Activated naive CD8-positive, alpha-beta T cell treated with anti-CD3 and anti-CD28 coated beads, Interleukin-2, amount 10 ng/mL, durations not matched to agents 7 days and 5 days (primary cell): ENCODE data around the gene CACNA1F. TPM values are rescaled to one million over a fixed set of nuclear protein-coding genes. Genes with fewer than 3 reads are reported as not detected.

ENCODE experiments used
- ATAC-seq: fragments of 150-1000 bp; cut with Tn5 transposase; one replicate; pipeline ENCODE4 v1.10.0; 2021; ENCODE audit warnings: low read depth, moderate library complexity
- POLR2A ChIA-PET: fragments of 350-600 bp; sonication (Branson Sonifier 250); formaldehyde crosslinking; loops from one replicate; lab custom pipeline; 2021; ENCODE audit warnings: antibody characterized with exemption; lab: Charles Lee
- DNase-seq: peaks from one replicate; pipeline ENCODE4 v3.0.0; 2021
- H3K27ac Mint-ChIP-seq: one replicate; pipeline ENCODE4 v1.8.0; 2022; ENCODE audit warnings: mild to moderate bottlenecking, mixed read lengths
- H3K27me3 Mint-ChIP-seq: one replicate; pipeline ENCODE4 v1.8.0; 2022; ENCODE audit warnings: mild to moderate bottlenecking, moderate library complexity, mixed read lengths
- H3K36me3 Mint-ChIP-seq: one replicate; pipeline ENCODE4 v1.8.0; 2021; ENCODE audit warnings: mild to moderate bottlenecking, mixed read lengths
- H3K4me1 Mint-ChIP-seq: one replicate; pipeline ENCODE4 v1.8.0; 2021; ENCODE audit warnings: mixed read lengths
- H3K4me3 Mint-ChIP-seq: one replicate; pipeline ENCODE4 v1.8.0; 2022; ENCODE audit warnings: mild to moderate bottlenecking, moderate library complexity, mixed read lengths
- H3K9me3 Mint-ChIP-seq: one replicate; pipeline ENCODE4 v1.8.0; 2021; ENCODE audit warnings: mixed read lengths
- total RNA-seq, 2 experiments: library from RNA; stranded (reverse); gene quantifications; one replicate each; pipeline ENCODE4 v1.2.3, GENCODE V29; 2021

Gene CACNA1F
- total RNA-seq: 1 to 10 TPM; 1.7 to 2.2 TPM

- no peaks in the 10 kb centered on the region for H3K9me3 Mint-ChIP-seq
- no peak within 1 kb of the TSS for H3K4me3 Mint-ChIP-seq
- peak within 1 kb of the TSS; percentile 45 for H3K27ac Mint-ChIP-seq
- POLR2A ChIA-PET: no interaction called here
- ATAC-seq (no peak), DNase-seq (no peak)
- peaks cover 27% of the 10 kb centered on the region for H3K4me1 Mint-ChIP-seq
- H3K36me3 Mint-ChIP-seq: no peaks in the 10 kb centered on the region
- H3K27me3 Mint-ChIP-seq: no peaks in the 10 kb centered on the region
These were observed at the start of gene CACNA1F for GRCh38 chrX:49233176-49233575. Gene CACNA1F (minus strand): TSS chrX:49233340. CDS start chrX:49233309, 31 bp downstream.

- DNase-seq (no peak), ATAC-seq (no peak)
- no peak overlapping the region for H3K27ac Mint-ChIP-seq
- no peak overlapping the region for H3K4me3 Mint-ChIP-seq
- peaks cover 16% of the 10 kb centered on the region for H3K36me3 Mint-ChIP-seq
- peaks cover 26% of the 10 kb centered on the region for H3K4me1 Mint-ChIP-seq
- POLR2A ChIA-PET: interaction anchor here (0.5 to 1.0 kb wide), 2 partner anchors 9 to 15 kb away, joined by 4 read pairs; no protein-coding TSS in a partner anchor
- H3K27me3 Mint-ChIP-seq: no peaks in the 10 kb centered on the region
- no peaks in the 10 kb centered on the region for H3K9me3 Mint-ChIP-seq
These were observed 49.5 kb upstream of the CACNA1F start for GRCh38 chrX:49282647-49283011.

GRCh38 chrX:49278081-49278480 is 44.9 kb upstream of the CACNA1F start:
- POLR2A ChIA-PET: interaction anchor here (1.1 kb wide), 1 partner anchor 32 kb away, joined by 3 read pairs; no protein-coding TSS in a partner anchor
- Mint-ChIP-seq H3K27me3 (no peaks in the 10 kb centered on the region), H3K27ac (peak overlapping the region; percentile 96), H3K4me1 (peaks cover 55% of the 10 kb centered on the region), H3K4me3 (peak overlapping the region; percentile 71), H3K9me3 (no peaks in the 10 kb centered on the region), H3K36me3 (peaks cover 30% of the 10 kb centered on the region)
- DNase-seq (no peak), ATAC-seq (no peak)

GRCh38 chrX:49277535-49277830 is 44.3 kb upstream of the CACNA1F start:
- DNase-seq: no peak

GRCh38 chrX:49276671-49277534 is 43.8 kb upstream of the CACNA1F start:
- Mint-ChIP-seq H3K27me3 (no peaks in the 10 kb centered on the region), H3K27ac (peak overlapping the region; percentile 96), H3K36me3 (peaks cover 26% of the 10 kb centered on the region), H3K4me3 (peak overlapping the region; percentile 71), H3K9me3 (no peaks in the 10 kb centered on the region), H3K4me1 (peaks cover 56% of the 10 kb centered on the region)
- POLR2A ChIA-PET: interaction anchor here (1.1 to 2.8 kb wide), 2 partner anchors 10 to 33 kb away, joined by 3 to 13 read pairs; no protein-coding TSS in a partner anchor
- DNase-seq (peak; percentile 31), ATAC-seq (no peak)

More at GRCh38 chrX:49277535-49277830, 44.3 kb upstream of the CACNA1F start:
- ATAC-seq: no peak
- Mint-ChIP-seq H3K36me3 (peaks cover 27% of the 10 kb centered on the region), H3K27me3 (no peaks in the 10 kb centered on the region), H3K9me3 (no peaks in the 10 kb centered on the region), H3K27ac (peak overlapping the region; percentile 96), H3K4me3 (peak overlapping the region; percentile 71), H3K4me1 (peaks cover 56% of the 10 kb centered on the region)
- POLR2A ChIA-PET: interaction anchor here (1.1 to 2.8 kb wide), 2 partner anchors 9 to 32 kb away, joined by 3 to 13 read pairs; no protein-coding TSS in a partner anchor

GRCh38 chrX:49276207-49276606 is 43.1 kb upstream of the CACNA1F start:
- peaks cover 26% of the 10 kb centered on the region for H3K36me3 Mint-ChIP-seq

GRCh38 chrX:49273181-49273727 is 40.1 kb upstream of the CACNA1F start:
- no peak for DNase-seq
- Mint-ChIP-seq H3K4me1 (peaks cover 54% of the 10 kb centered on the region), H3K4me3 (peak overlapping the region; percentile 84), H3K27ac (peak overlapping the region; percentile 85), H3K9me3 (no peaks in the 10 kb centered on the region), H3K27me3 (no peaks in the 10 kb centered on the region), H3K36me3 (peaks cover 25% of the 10 kb centered on the region)
- POLR2A ChIA-PET: interaction anchor here (0.7 to 2.7 kb wide), 9 partner anchors 9 to 106 kb away, joined by 3 to 19 read pairs (median 4); partner anchors contain the start of gene CCDC22
- peak; percentile 9 for ATAC-seq

More at GRCh38 chrX:49276207-49276606, 43.1 kb upstream of the CACNA1F start:
- peaks cover 58% of the 10 kb centered on the region for H3K4me1 Mint-ChIP-seq
- no peak overlapping the region for H3K4me3 Mint-ChIP-seq
- peak overlapping the region; percentile 96 for H3K27ac Mint-ChIP-seq
- no peaks in the 10 kb centered on the region for H3K27me3 Mint-ChIP-seq
- no peaks in the 10 kb centered on the region for H3K9me3 Mint-ChIP-seq
- DNase-seq (no peak), ATAC-seq (no peak)
- POLR2A ChIA-PET: interaction anchor here (2.8 kb wide), 1 partner anchor 11 kb away, joined by 13 read pairs; no protein-coding TSS in a partner anchor

GRCh38 chrX:49272421-49272820 is 39.3 kb upstream of the CACNA1F start:
- DNase-seq (no peak), ATAC-seq (no peak)
- Mint-ChIP-seq H3K4me3 (peak overlapping the region; percentile 84), H3K27ac (peak overlapping the region; percentile 85), H3K27me3 (no peaks in the 10 kb centered on the region), H3K4me1 (peaks cover 52% of the 10 kb centered on the region), H3K9me3 (no peaks in the 10 kb centered on the region), H3K36me3 (peaks cover 21% of the 10 kb centered on the region)
- POLR2A ChIA-PET: interaction anchor here (1.0 to 2.7 kb wide), 6 partner anchors 10 to 106 kb away, joined by 4 to 19 read pairs (median 5); no protein-coding TSS in a partner anchor

GRCh38 chrX:49271341-49271740 is 38.2 kb upstream of the CACNA1F start:
- peak overlapping the region; percentile 84 for H3K4me3 Mint-ChIP-seq
- ATAC-seq: no peak
- POLR2A ChIA-PET: no interaction called here
- no peaks in the 10 kb centered on the region for H3K9me3 Mint-ChIP-seq
- DNase-seq: no peak
- H3K4me1 Mint-ChIP-seq: peaks cover 48% of the 10 kb centered on the region
- H3K36me3 Mint-ChIP-seq: peaks cover 16% of the 10 kb centered on the region
- peak overlapping the region; percentile 85 for H3K27ac Mint-ChIP-seq
- no peaks in the 10 kb centered on the region for H3K27me3 Mint-ChIP-seq

- Mint-ChIP-seq H3K4me1 (peaks cover 41% of the 10 kb centered on the region), H3K27ac (peak overlapping the region; percentile 85), H3K9me3 (no peaks in the 10 kb centered on the region), H3K36me3 (peaks cover 12% of the 10 kb centered on the region), H3K27me3 (no peaks in the 10 kb centered on the region), H3K4me3 (peak overlapping the region; percentile 84)
- ATAC-seq (no peak), DNase-seq (no peak)
- POLR2A ChIA-PET: interaction anchor here (0.8 to 2.2 kb wide), 3 partner anchors 35 to 469 kb away, joined by 3 to 5 read pairs (median 4); partner anchors contain the start of genes CCDC22 and HDAC6
These were observed 37.2 kb upstream of the CACNA1F start for GRCh38 chrX:49270249-49270921.

- DNase-seq (no peak), ATAC-seq (peak; percentile 4)
- Mint-ChIP-seq H3K27ac (peak within 1 kb of the TSS; percentile 96), H3K4me3 (peak within 1 kb of the TSS; percentile 92), H3K9me3 (no peaks in the 10 kb centered on the region), H3K4me1 (peaks cover 37% of the 10 kb centered on the region), H3K27me3 (no peaks in the 10 kb centered on the region), H3K36me3 (peaks cover 7% of the 10 kb centered on the region)
- POLR2A ChIA-PET: interaction anchor here (0.8 to 2.2 kb wide), 8 partner anchors 11 to 468 kb away, joined by 3 to 14 read pairs (median 6); partner anchors contain the start of genes CCDC22 and HDAC6
These were observed 36.7 kb upstream of the CACNA1F start, which contains the start of gene PPP1R3F for GRCh38 chrX:49269767-49270248. Gene PPP1R3F (plus strand): TSS chrX:49269793. CDS start chrX:49269870, 77 bp downstream.

GRCh38 chrX:49269010-49269766 is 36.0 kb upstream of the CACNA1F start:
- Mint-ChIP-seq H3K27me3 (no peaks in the 10 kb centered on the region), H3K36me3 (peaks cover 5% of the 10 kb centered on the region), H3K4me3 (peak overlapping the region; percentile 92), H3K4me1 (peaks cover 33% of the 10 kb centered on the region), H3K9me3 (no peaks in the 10 kb centered on the region), H3K27ac (peak overlapping the region; percentile 96)
- POLR2A ChIA-PET: interaction anchor here (0.6 to 2.2 kb wide), 14 partner anchors 11 to 468 kb away, joined by 3 to 14 read pairs (median 4); partner anchors contain the start of genes CCDC22, HDAC6 and PLP2
- DNase-seq (peak; percentile 84), ATAC-seq (peak; percentile 82)
